ENCODE results near the gene TMEM43. TPM values are rescaled to one million over a fixed set of nuclear protein-coding genes. Genes with fewer than 3 reads are reported as not detected.

The TMEM43 gene
- total RNA-seq, 5 donors from 2014 or later (not counting 1 experiment from before 2014, with no cell fraction given), result 36.9 to 76.3 (median 63.6) TPM

DNA sequence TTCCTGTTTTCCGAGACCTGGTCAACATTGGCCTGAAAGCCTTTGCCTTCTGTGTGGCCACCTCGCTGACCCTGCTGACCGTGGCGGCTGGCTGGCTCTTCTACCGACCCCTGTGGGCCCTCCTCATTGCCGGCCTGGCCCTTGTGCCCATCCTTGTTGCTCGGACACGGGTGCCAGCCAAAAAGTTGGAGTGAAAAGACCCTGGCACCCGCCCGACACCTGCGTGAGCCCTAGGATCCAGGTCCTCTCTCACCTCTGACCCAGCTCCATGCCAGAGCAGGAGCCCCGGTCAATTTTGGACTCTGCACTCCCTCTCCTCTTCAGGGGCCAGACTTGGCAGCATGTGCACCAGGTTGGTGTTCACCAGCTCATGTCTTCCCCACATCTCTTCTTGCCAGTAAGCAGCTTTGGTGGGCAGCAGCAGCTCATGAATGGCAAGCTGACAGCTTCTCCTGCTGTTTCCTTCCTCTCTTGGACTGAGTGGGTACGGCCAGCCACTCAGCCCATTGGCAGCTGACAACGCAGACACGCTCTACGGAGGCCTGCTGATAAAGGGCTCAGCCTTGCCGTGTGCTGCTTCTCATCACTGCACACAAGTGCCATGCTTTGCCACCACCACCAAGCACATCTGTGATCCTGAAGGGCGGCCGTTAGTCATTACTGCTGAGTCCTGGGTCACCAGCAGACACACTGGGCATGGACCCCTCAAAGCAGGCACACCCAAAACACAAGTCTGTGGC lies 16.9 kb downstream of the TMEM43 start:
- H3K9me3 ChIP-seq, result no peaks in the 10 kb centered on the region
- H3K4me3 ChIP-seq (ENCODE audit: control insufficient read depth in 1 of 2, extremely low read depth in 1 of 2, low read length in 1 of 2), result no peak overlapping the region
- ATAC-seq (replicated peaks in 1 of 4) (no peak), DNase-seq (peak in 2 of 35 experiments; percentile 13 to 30)
- CTCF ChIA-PET, result interaction anchor here in 1 of 2 donors (1.0 to 1.7 kb wide), 3 partner anchors 17 to 37 kb away, joined by 3 to 26 read pairs (median 8); partner anchors contain the start of genes CHCHD4, LSM3, TMEM43 and XPC
- POLR2A ChIA-PET, result interaction anchor here (0.6 to 6.6 kb wide), 9 partner anchors 10 to 261 kb away, joined by 3 to 78 read pairs (median 3); partner anchors contain the start of genes LSM3 (in 2 of the 2), TMEM43 (in 2 of the 2), CHCHD4 (in 1 of the 2) and SLC6A6 (in 1 of the 2)
- H3K27me3 ChIP-seq (replicated peaks in 1 of 2; ENCODE audit: control insufficient read depth in 2 of 2, extremely low read depth in 1 of 2, insufficient read depth in 2 of 2, low read length in 1 of 2), result no peaks in the 10 kb centered on the region
- WGBS (ENCODE audit: insufficient coverage), result 94% methylated on average over 15 of the region's 19 CpGs
- peaks cover 15 to 64% of the 10 kb centered on the region in 2 donors for H3K36me3 ChIP-seq (ENCODE audit: control insufficient read depth in 2 of 2, extremely low read depth in 1 of 2, insufficient read depth in 1 of 2, low read length in 1 of 2)
- Mint-ChIP-seq H3K4me1 (peaks cover 48 to 72% (median 66%) of the 10 kb centered on the region in 3 donors), H3K27ac (peak overlapping the region; percentile 96), H3K9me3 (no peaks in the 10 kb centered on the region), H3K4me3 (peak overlapping the region in 2 of 3 donors; percentile 50 to 70), H3K36me3 (peaks cover 40% of the 10 kb centered on the region), H3K27me3 (no peaks in the 10 kb centered on the region)
- peaks cover 22 to 57% of the 10 kb centered on the region in 2 experiments for H3K4me1 ChIP-seq (ENCODE audit: control insufficient read depth in 1 of 2, extremely low read depth in 1 of 2, insufficient read depth in 2 of 2, low read length in 2 of 2)
- peak overlapping the region; percentile 99 for H3K27ac ChIP-seq (ENCODE audit: low read length)

DNA sequence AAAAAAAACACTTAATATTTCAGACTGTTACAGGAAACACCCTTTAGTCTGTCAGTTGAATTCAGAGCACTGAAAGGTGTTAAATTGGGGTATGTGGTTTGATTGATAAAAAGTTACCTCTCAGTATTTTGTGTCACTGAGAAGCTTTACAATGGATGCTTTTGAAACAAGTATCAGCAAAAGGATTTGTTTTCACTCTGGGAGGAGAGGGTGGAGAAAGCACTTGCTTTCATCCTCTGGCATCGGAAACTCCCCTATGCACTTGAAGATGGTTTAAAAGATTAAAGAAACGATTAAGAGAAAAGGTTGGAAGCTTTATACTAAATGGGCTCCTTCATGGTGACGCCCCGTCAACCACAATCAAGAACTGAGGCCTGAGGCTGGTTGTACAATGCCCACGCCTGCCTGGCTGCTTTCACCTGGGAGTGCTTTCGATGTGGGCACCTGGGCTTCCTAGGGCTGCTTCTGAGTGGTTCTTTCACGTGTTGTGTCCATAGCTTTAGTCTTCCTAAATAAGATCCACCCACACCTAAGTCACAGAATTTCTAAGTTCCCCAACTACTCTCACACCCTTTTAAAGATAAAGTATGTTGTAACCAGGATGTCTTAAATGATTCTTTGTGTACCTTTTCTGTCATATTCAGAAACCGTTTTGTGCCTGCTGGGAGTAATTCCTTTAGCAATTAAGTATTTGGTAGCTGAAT lies 17.9 kb downstream of the TMEM43 start:
- Mint-ChIP-seq H3K4me1 (peaks cover 48 to 74% (median 66%) of the 10 kb centered on the region in 3 donors), H3K27me3 (no peaks in the 10 kb centered on the region), H3K36me3 (peaks cover 49% of the 10 kb centered on the region), H3K27ac (peak overlapping the region; percentile 96), H3K9me3 (no peaks in the 10 kb centered on the region), H3K4me3 (peak overlapping the region; percentile 50 to 70 (median 53))
- Histone ChIP-seq H3K4me1 (ENCODE audit: control insufficient read depth in 1 of 2, extremely low read depth in 1 of 2, insufficient read depth in 2 of 2, low read length in 2 of 2) (peaks cover 22 to 57% of the 10 kb centered on the region in 2 experiments), H3K9me3 (no peaks in the 10 kb centered on the region), H3K27ac (ENCODE audit: low read length) (peak overlapping the region; percentile 99), H3K36me3 (ENCODE audit: control insufficient read depth in 2 of 2, extremely low read depth in 1 of 2, insufficient read depth in 1 of 2, low read length in 1 of 2) (peaks cover 16 to 64% of the 10 kb centered on the region in 2 donors), H3K27me3 (replicated peaks in 1 of 2; ENCODE audit: control insufficient read depth in 2 of 2, extremely low read depth in 1 of 2, insufficient read depth in 2 of 2, low read length in 1 of 2) (no peaks in the 10 kb centered on the region), H3K4me3 (ENCODE audit: control insufficient read depth in 1 of 2, extremely low read depth in 1 of 2, low read length in 1 of 2) (no peak overlapping the region)
- CTCF ChIA-PET, result interaction anchor here in 1 of 2 donors (1.0 to 1.7 kb wide), 3 partner anchors 18 to 36 kb away, joined by 3 to 26 read pairs (median 8); partner anchors contain the start of genes CHCHD4, LSM3, TMEM43 and XPC
- POLR2A ChIA-PET, result interaction anchor here (0.7 to 6.6 kb wide), 7 partner anchors 8 to 260 kb away, joined by 3 to 78 read pairs (median 6); partner anchors contain the start of genes LSM3 (in 2 of the 2), XPC (in 2 of the 2), CHCHD4 (in 1 of the 2) and SLC6A6 (in 1 of the 2)
- 20% methylated on average over 4 of the region's 8 CpGs for WGBS (ENCODE audit: insufficient coverage)
- ATAC-seq (replicated peaks in 1 of 4) (peak; percentile 37 to 72 (median 50)), DNase-seq (peak in 33 of 35 experiments; percentile 38 to 87 (median 65))

DNA sequence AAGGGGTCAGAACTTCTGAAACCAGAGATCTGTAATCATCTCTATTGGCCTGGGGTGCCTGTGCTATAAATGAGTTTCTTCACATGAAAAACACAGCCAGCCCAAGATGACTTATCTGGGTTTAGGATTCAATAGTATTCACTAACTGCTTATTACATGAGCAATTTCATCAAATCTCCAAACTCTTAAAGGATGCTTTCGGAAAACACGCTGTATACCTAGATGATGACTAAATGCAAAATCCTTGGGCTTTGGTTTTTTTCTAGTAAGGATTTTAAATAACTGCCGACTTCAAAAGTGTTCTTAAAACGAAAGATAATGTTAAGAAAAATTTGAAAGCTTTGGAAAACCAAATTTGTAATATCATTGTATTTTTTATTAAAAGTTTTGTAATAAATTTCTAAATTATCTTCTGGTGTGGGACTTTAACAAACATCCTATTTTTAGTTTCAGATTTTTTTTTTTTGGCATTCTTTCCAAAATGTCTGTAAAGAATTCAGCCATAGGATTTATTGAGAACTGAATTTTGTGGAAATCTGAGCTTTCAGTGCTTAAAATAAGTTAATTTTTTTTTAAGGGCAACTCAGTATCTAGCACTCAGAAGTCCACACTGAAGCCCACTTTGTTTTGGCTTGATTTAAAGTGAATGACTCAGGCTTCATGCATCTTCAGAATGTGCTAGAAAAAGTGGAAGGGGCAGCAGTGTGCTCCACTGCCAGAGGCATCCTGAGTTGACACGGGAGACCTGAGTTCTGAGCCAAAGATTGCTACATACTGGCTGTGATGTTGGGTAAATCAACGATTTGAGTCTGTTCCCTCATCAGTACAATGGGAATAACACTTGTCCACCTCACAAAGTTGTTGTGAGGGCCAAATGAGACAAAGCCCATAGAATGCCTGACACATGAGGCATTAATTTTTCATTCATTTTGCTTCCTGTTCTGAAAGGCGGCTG lies 18.7 kb downstream of the TMEM43 start:
- 88% methylated on average over 2 of the region's 7 CpGs for WGBS (ENCODE audit: insufficient coverage)
- ChIA-PET POLR2A (interaction anchor here (0.6 to 6.6 kb wide), 11 partner anchors 9 to 1669 kb away, joined by 3 to 78 read pairs (median 5); partner anchors contain the start of genes LSM3 (in 2 of the 2), XPC (in 2 of the 2), CHCHD4 (in 1 of the 2) and SLC6A6 (in 1 of the 2)), CTCF (interaction anchor here in 1 of 2 donors (1.0 to 2.3 kb wide), 6 partner anchors 18 to 497 kb away, joined by 3 to 26 read pairs (median 6); partner anchors contain the start of genes CHCHD4, LSM3, TMEM43 and XPC)
- Histone ChIP-seq H3K9me3 (no peaks in the 10 kb centered on the region), H3K27me3 (replicated peaks in 1 of 2; ENCODE audit: control insufficient read depth in 2 of 2, extremely low read depth in 1 of 2, insufficient read depth in 2 of 2, low read length in 1 of 2) (no peaks in the 10 kb centered on the region), H3K36me3 (ENCODE audit: control insufficient read depth in 2 of 2, extremely low read depth in 1 of 2, insufficient read depth in 1 of 2, low read length in 1 of 2) (peaks cover 21 to 64% of the 10 kb centered on the region in 2 donors), H3K27ac (ENCODE audit: low read length) (peak overlapping the region; percentile 99), H3K4me1 (ENCODE audit: control insufficient read depth in 1 of 2, extremely low read depth in 1 of 2, insufficient read depth in 2 of 2, low read length in 2 of 2) (peaks cover 22 to 57% of the 10 kb centered on the region in 2 experiments), H3K4me3 (ENCODE audit: control insufficient read depth in 1 of 2, extremely low read depth in 1 of 2, low read length in 1 of 2) (no peak overlapping the region)
- H3K4me3 Mint-ChIP-seq, result peak overlapping the region; percentile 50 to 70 (median 53)
- H3K9me3 Mint-ChIP-seq, result no peaks in the 10 kb centered on the region
- ATAC-seq (replicated peaks in 1 of 4) (no peak), DNase-seq (no peak)
- H3K27ac Mint-ChIP-seq, result peak overlapping the region; percentile 98 to 100
- H3K27me3 Mint-ChIP-seq, result no peaks in the 10 kb centered on the region
- H3K4me1 Mint-ChIP-seq, result peaks cover 48 to 71% (median 66%) of the 10 kb centered on the region in 3 donors
- peaks cover 44% of the 10 kb centered on the region for H3K36me3 Mint-ChIP-seq

DNA sequence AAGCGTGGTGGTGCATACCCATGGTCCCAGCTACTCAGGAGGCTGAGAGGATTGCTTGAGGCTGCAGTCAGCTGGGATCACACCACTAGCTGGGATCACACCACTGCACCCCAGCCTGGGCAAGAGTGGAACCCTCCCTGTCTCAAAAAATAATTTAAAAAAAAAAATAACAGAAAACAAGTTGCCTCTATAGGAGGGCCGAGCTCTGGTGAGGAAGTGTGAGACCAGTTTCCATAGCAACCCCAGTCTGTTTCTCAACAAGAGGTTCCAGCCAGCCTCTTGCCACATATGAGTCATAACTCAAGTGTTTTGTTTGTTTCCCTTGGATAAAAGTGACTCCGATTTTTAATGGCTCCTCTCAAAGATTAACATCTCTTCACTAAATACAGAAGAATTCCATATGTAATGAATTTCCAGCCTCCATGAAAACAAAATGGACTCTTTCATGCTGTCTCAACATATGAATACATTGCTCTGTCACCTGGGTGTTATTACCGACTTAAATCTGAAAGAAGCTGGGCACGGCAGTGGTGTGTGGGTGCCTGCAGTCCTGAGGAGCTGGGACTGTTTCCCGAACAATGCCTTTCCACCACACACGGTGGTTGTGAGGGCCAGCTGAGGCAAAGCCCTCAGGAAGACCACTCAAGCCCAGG lies 19.7 kb downstream of the TMEM43 start:
- ATAC-seq (replicated peaks in 1 of 4), result peak; percentile 72 to 87 (median 80)
- Histone ChIP-seq H3K36me3 (ENCODE audit: control insufficient read depth in 2 of 2, extremely low read depth in 1 of 2, insufficient read depth in 1 of 2, low read length in 1 of 2) (peaks cover 19 to 57% of the 10 kb centered on the region in 2 donors), H3K27ac (ENCODE audit: low read length) (peak overlapping the region; percentile 99), H3K27me3 (replicated peaks in 1 of 2; ENCODE audit: control insufficient read depth in 2 of 2, extremely low read depth in 1 of 2, insufficient read depth in 2 of 2, low read length in 1 of 2) (no peaks in the 10 kb centered on the region), H3K4me3 (ENCODE audit: control insufficient read depth in 1 of 2, extremely low read depth in 1 of 2, low read length in 1 of 2) (no peak overlapping the region), H3K9me3 (no peaks in the 10 kb centered on the region), H3K4me1 (ENCODE audit: control insufficient read depth in 1 of 2, extremely low read depth in 1 of 2, insufficient read depth in 2 of 2, low read length in 2 of 2) (peaks cover 22 to 57% of the 10 kb centered on the region in 2 experiments)
- Mint-ChIP-seq H3K4me3 (peak overlapping the region; percentile 65 to 76 (median 70)), H3K27ac (peak overlapping the region; percentile 98 to 100), H3K27me3 (no peaks in the 10 kb centered on the region), H3K4me1 (peaks cover 48 to 69% (median 65%) of the 10 kb centered on the region in 3 donors), H3K9me3 (no peaks in the 10 kb centered on the region), H3K36me3 (peaks cover 42% of the 10 kb centered on the region)
- peak in 34 of 35 experiments; percentile 35 to 95 (median 66) for DNase-seq
- POLR2A ChIA-PET, result interaction anchor here (0.6 to 6.6 kb wide), 16 partner anchors 10 to 1676 kb away, joined by 3 to 78 read pairs (median 4); partner anchors contain the start of genes CHCHD4 (in 2 of the 2), LSM3 (in 2 of the 2), TMEM43 (in 2 of the 2) and XPC (in 2 of the 2)
- CTCF ChIA-PET, result interaction anchor here in 1 of 2 donors (0.8 to 2.3 kb wide), 6 partner anchors 19 to 693 kb away, joined by 3 to 10 read pairs (median 4); partner anchors contain the start of genes CHCHD4, LSM3 and TMEM43
- WGBS (ENCODE audit: insufficient coverage), result 16% methylated on average over 4 of the region's 7 CpGs

DNA sequence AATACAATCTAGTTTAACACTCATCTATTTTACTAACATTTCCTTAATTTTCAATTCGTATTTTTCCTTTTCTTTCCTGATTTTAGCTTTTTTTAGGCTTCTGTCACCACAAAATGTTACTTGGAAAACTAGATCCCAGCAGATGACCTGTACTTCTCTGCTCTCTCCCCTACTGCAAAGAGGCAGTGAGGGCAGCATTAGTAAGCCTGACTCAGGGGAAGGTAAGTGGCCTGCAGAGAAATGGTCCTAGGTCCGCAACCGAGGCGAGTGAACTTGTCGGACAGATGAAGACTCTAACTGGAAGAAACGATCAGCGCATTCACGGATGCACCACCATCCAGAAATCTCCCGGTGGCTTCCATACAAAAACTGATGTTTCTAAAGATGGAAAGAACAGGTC lies 20.4 kb downstream of the TMEM43 start:
- Histone ChIP-seq H3K36me3 (ENCODE audit: control insufficient read depth in 2 of 2, extremely low read depth in 1 of 2, insufficient read depth in 1 of 2, low read length in 1 of 2) (peaks cover 14 to 55% of the 10 kb centered on the region in 2 donors), H3K27ac (ENCODE audit: low read length) (peak overlapping the region; percentile 99), H3K27me3 (replicated peaks in 1 of 2; ENCODE audit: control insufficient read depth in 2 of 2, extremely low read depth in 1 of 2, insufficient read depth in 2 of 2, low read length in 1 of 2) (no peaks in the 10 kb centered on the region), H3K4me3 (ENCODE audit: control insufficient read depth in 1 of 2, extremely low read depth in 1 of 2, low read length in 1 of 2) (no peak overlapping the region), H3K9me3 (no peaks in the 10 kb centered on the region), H3K4me1 (ENCODE audit: control insufficient read depth in 1 of 2, extremely low read depth in 1 of 2, insufficient read depth in 2 of 2, low read length in 2 of 2) (peaks cover 22 to 56% of the 10 kb centered on the region in 2 experiments)
- H3K4me1 Mint-ChIP-seq, result peaks cover 48 to 67% (median 62%) of the 10 kb centered on the region in 3 donors
- ChIA-PET POLR2A (interaction anchor here (0.6 to 6.6 kb wide), 12 partner anchors 16 to 1677 kb away, joined by 3 to 78 read pairs (median 4); partner anchors contain the start of genes CHCHD4 (in 2 of the 2), LSM3 (in 2 of the 2), TMEM43 (in 2 of the 2) and XPC (in 1 of the 2)), CTCF (interaction anchor here in 1 of 2 donors (0.8 to 2.3 kb wide), 5 partner anchors 20 to 693 kb away, joined by 3 to 10 read pairs (median 4); partner anchors contain the start of genes CHCHD4, LSM3 and TMEM43)
- ATAC-seq (replicated peaks in 1 of 4), result no peak
- peak overlapping the region; percentile 98 to 100 for H3K27ac Mint-ChIP-seq
- peak in 1 of 35 experiments; percentile 14 for DNase-seq
- H3K9me3 Mint-ChIP-seq, result no peaks in the 10 kb centered on the region
- peak overlapping the region in 1 of 3 donors; percentile 65 for H3K4me3 Mint-ChIP-seq
- H3K36me3 Mint-ChIP-seq, result peaks cover 37% of the 10 kb centered on the region
- WGBS (ENCODE audit: insufficient coverage), result 98% methylated on average over 8 of the region's 9 CpGs
- H3K27me3 Mint-ChIP-seq, result no peaks in the 10 kb centered on the region

Data from T-cell (primary cell).